Measurements from ENCODE around the gene TBX21. TPM values are rescaled to one million over a fixed set of nuclear protein-coding genes. Genes with fewer than 3 reads are reported as not detected.

Gene TBX21
- total and polyA plus RNA-seq, 2 of the 4 experiments (the other 2 are of a cell fraction), result not detected

GRCh38 chr17:47717261-47717697 lies 15.8 kb upstream of the TBX21 start:
- Histone ChIP-seq H3K36me3 (ENCODE audit: control insufficient read depth, insufficient read depth, low read length) (no peaks in the 10 kb centered on the region), H4K5ac (ENCODE audit: low read depth, low read length) (no peak overlapping the region), H3K27ac (ENCODE audit: insufficient read depth, low read length) (no peak overlapping the region), H3K4ac (ENCODE audit: low read depth, low read length) (no peak overlapping the region), H3K79me1 (ENCODE audit: low read depth in 1 of 2, low read length in 2 of 2) (no peaks in the 10 kb centered on the region), H3K9me3 (ENCODE audit: control insufficient read depth, insufficient read depth, low read length) (no peaks in the 10 kb centered on the region), H3K27me3 (ENCODE audit: control insufficient read depth, insufficient read depth, low read length) (peaks cover 93% of the 10 kb centered on the region), H2AK9ac (replicated peaks; ENCODE audit: low read depth, low read length, poor library complexity) (peak overlapping the region; percentile 40), H2BK15ac (ENCODE audit: low read depth, low read length) (no peak overlapping the region), H3K9me1 (ENCODE audit: insufficient read depth, low read length) (peaks cover 5% of the 10 kb centered on the region; the same call in 1 of the 2 replicates), H2AFZ (replicated peaks; ENCODE audit: low read length, poor library complexity) (no peak overlapping the region), H2BK20ac (ENCODE audit: low read depth, low read length) (no peak overlapping the region), H3K4me2 (ENCODE audit: low read depth, low read length) (no peak overlapping the region), H4K91ac (ENCODE audit: insufficient read depth, low read depth, low read length) (no peak overlapping the region), H4K8ac (ENCODE audit: low read depth in 2 of 2, low read length in 2 of 2) (no peak overlapping the region), H2BK120ac (ENCODE audit: low read depth, low read length) (no peak overlapping the region), H2AK5ac (ENCODE audit: low read depth, low read length) (no peak overlapping the region), H3K23ac (ENCODE audit: low read depth, low read length) (no peak overlapping the region), H4K20me1 (ENCODE audit: insufficient read depth, low read length) (peaks cover 47% of the 10 kb centered on the region), H3K18ac (ENCODE audit: low read depth, low read length) (no peak overlapping the region), H3K4me1 (ENCODE audit: control insufficient read depth, insufficient read depth, low read length) (peaks cover 27% of the 10 kb centered on the region), H3K14ac (replicated peaks; ENCODE audit: low read depth, low read length) (no peak overlapping the region), H3K9ac (ENCODE audit: low read depth, low read length) (no peak overlapping the region), H3K4me3 (ENCODE audit: insufficient read depth, low read depth, low read length) (no peak overlapping the region), H2BK5ac (ENCODE audit: low read depth, low read length, poor library complexity, severe bottlenecking) (no peak overlapping the region), H3K56ac (ENCODE audit: extremely low read depth, insufficient read depth, low read length) (no peak overlapping the region)
- intact Hi-C loops (cut with micrococcal nuclease) (no loop called here), in situ Hi-C loops (cut with MboI; ENCODE audit: low sequenced_read_pairs) (no loop called here), dilution Hi-C loops (cut with HindIII; ENCODE audit: low sequenced_read_pairs, unreplicated experiment) (no loop called here)
- DNase-seq (no peak), ATAC-seq (ENCODE audit: low read depth) (no peak)
- TF ChIP-seq CEBPB (IDR thresholded peaks at IDR 0.05; ENCODE audit: low read depth, low read length) (no peak), FOS (IDR thresholded peaks at IDR 0.05; ENCODE audit: low read depth, low read length) (no peak), SMC3 (IDR thresholded peaks at IDR 0.05; ENCODE audit: low read depth, low read length) (0 out of 2 replicates have a peak, but pooled peaks have one; percentile 19), BHLHE40 (IDR thresholded peaks at IDR 0.05; ENCODE audit: low read depth, low read length) (no peak), CTCF (conservative IDR thresholded peaks at IDR 0.05; ENCODE audit: low read depth, low read length) (peak; percentile 39), CHD1 (IDR thresholded peaks at IDR 0.05; ENCODE audit: low read depth, low read length) (no peak)
- WGBS, 2 experiments (ENCODE audit: extremely low coverage in 2 of 2, insufficient read length in 1 of 2), result no CpG with 5 or more reads among the region's 2 CpGs
- BruUV-seq (replicated peaks), result no TSS peak
- ChIA-PET CTCF (interaction anchor here (1.4 kb wide), 1 partner anchor 10 kb away, joined by 8 read pairs; no protein-coding TSS in a partner anchor), POLR2A (ENCODE audit: unreplicated experiment) (no interaction called here)

Data from IMR-90 (cell line).